Ammon's horn (tissue), 1 donor: ENCODE data around the gene SSR2.
"Not testable (repeated sequence)": the region's sequence is repeated elsewhere in the genome, so short reads cannot be mapped to it uniquely, and the experiment has no call there.

Experiments
- DNase-seq: peaks from one replicate; pipeline ENCODE4 v3.0.0-alpha.2; 2016; ENCODE audit warnings: low spot score

SSR2 gene

DNA sequence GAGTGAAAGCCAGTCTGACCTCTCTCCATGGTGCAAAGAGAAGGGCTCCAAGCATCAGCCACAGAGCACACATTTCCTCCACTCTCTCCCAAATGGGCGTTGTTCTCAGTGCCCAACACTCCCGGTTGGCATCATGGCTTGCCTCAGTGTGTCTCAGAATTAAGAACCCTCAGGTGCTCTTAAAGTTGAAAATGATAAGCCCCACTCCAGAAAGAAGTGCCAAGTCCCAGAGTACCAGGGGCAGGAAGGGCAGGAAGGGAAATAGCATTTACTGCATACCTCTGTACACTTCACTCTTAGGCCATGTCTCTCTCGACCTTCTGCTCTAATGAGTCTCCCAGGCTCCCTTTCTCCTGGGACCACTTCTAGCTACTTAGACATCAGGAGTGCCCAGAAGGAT, 27.2 kb downstream of the SSR2 start:
- DNase-seq = no peak

- no peak for DNase-seq
These were observed 30.6 kb downstream of the SSR2 start for GRCh38 chr1:155990005-155990739.

GRCh38 chr1:155989242-155990004, 31.3 kb downstream of the SSR2 start:
- peak; percentile 88 for DNase-seq

DNA sequence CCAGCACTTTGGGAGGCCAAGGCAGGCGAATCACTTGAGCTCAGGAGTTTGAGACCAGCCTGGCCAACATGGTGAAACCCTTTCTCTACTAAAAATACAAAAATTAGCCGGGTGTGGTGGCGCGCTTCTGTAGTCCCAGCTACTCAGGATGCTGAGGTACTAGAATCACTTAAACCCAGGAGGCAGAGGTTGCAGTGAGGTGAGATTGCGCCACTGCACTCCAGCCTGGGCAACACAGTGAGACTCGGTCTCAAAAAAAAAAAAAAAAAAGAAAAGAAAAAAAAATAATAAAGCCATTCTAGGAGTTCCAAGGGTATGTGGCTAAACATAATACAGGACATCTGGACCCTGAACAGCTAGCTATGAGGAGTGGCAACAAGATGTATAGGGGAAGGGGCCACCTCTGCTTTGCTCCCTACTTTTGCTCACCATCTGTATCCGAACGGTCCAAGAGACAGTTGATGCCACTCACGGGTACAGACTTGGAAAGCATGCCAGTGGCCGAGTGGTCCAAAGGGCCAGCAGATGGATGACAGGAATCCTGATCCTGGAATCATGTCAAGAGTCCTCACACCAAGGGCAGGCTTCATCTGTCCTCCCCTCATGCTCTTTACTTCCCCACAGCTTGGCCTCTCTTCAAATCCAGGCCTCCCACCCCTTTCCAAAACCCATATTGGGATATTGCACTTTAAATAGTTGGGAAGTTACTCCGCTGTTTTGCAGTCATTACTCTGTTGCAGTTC, 35.7 kb downstream of the SSR2 start:
- DNase-seq = not testable (repeated sequence)

DNA sequence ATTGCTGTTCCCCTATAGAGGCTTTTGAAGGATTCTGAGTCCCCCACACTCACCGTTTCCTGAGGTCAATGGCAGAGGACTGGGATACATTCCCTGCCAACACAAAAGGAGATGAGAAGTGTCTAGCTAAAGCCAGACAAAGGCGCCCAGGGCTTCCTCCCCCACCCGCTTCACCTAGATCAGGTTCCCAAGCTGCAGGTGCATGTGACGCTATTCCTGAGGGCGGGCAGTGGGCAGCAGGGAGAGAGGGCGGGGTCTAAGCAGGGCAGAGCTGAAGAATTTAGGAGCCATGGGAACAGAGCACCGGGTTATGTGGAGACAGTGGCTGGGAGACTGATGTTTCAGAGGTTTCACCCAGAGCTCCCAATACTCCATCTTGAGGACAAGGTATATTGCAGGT, 36.4 kb downstream of the SSR2 start:
- DNase-seq = no peak

DNA sequence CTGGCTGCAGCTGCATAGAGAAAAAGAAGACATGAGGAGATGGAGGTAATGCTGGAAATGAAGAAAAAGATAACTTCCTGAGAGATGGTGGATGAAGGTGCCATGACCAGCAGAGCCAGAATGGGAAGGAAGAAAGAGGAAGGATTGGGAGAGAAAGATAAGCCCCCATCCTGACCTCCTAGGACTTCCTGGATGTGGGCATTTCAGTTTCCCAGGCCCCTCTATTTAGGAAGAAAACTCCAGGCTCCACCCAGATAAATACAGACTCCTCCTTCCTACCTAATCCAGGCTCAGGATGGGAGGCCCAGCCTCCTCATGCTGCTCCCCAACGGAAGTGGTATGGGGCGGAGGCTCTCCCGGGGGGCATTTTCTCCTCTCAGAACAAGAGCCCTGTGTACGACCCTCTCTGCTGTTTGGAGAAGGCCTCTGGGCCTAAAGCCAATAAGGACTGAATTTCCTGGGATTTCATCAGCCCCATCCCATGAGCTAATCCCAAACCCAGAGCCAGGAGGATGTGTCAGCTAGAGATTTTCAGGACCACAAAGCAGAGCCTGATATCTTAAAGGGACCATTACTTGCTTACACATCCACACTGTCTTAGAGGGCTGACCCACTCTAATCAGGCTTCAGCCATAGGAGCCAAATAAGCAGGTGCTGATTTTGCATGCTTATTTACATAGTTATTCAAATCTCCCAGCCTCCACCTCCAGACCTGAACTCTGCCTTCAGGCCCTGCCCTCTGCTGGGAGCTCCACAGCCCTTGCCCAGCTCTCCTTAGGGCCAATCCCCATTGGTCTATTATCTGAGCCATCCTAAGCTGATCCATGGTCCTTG, 37.3 kb downstream of the SSR2 start:
- DNase-seq = no peak

DNA sequence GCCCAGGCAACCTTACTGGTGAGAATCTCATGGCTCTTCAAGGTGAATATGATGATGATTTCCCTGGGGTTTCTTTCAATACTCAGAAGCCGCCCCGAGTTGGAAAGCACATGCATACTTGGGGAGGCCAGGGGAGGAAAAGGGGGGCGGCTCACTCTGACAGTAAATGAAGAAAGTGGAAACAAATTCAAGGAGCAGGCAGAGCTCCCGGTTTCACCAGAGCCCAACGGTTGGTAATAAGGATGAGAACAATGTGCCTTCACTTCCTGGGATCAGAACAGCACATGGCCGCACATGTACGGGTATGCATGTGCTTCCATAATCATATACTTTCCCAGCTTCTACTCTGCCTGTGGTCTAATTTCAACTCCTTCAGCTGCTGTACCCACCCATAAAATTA, 38.6 kb downstream of the SSR2 start:
- no peak for DNase-seq

DNA sequence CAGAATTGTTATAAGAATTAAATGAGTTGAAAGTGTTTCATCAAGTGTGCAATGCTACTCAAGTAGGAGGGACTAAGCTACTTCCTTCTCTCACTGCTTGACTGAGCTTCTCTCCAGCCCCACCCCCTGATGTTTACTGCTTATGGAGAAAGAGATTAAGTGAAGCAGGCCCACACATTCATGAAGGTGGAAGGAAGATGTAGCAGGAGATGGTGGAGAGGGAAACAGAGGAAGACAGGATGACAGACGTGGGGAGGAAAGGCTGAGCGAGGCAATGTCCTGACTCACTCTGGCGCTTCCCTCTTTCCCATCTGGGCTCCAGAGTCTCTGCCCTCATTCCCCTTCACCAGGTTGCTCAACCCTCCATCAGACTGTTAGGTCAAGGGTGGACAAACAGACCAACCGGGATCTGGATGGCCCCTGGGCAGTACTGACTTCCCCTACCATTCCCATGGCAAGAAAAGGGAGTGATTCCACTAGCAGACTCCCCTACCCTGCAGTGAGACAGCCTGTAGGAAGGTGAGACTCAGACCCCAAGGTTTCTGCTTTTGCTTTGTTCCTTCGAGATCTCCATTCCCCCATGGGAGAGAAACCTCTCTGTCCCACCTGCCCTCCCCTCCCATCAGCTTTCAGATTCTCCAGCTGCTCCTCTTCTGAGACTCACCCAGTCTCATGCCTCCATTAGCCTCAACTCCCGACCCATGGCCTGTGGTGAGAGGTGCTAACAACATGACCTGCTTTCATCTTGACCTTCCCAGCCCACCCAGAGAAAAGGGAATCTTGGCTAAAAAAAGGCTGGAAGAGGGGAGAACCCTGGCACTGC, 39.3 kb downstream of the SSR2 start:
- no peak for DNase-seq

- DNase-seq = no peak
These were observed 41.0 kb downstream of the SSR2 start for GRCh38 chr1:155979597-155980343.

DNA sequence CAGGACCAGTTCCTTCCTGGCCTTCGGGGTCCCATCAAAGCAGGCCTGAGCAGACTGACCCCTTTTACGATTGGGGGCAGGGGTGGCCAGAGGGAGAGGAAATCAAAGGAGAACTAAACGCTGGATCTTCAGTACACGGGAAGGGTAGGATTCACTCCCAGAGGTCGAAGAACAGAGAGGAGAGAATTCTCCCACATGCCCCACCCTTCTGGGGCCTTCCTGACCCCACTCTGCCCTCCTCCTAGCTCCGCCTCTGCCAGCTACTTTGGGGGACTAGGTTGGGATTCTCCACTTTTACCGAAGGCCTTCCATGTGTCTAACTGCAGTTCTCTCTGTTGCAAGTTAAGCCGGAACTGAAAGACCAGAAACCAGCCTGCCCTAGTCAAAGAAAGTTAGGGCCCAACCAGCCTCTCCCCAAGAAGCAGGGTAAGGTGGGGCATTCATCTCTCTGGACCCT, 41.8 kb downstream of the SSR2 start:
- no peak for DNase-seq

DNA sequence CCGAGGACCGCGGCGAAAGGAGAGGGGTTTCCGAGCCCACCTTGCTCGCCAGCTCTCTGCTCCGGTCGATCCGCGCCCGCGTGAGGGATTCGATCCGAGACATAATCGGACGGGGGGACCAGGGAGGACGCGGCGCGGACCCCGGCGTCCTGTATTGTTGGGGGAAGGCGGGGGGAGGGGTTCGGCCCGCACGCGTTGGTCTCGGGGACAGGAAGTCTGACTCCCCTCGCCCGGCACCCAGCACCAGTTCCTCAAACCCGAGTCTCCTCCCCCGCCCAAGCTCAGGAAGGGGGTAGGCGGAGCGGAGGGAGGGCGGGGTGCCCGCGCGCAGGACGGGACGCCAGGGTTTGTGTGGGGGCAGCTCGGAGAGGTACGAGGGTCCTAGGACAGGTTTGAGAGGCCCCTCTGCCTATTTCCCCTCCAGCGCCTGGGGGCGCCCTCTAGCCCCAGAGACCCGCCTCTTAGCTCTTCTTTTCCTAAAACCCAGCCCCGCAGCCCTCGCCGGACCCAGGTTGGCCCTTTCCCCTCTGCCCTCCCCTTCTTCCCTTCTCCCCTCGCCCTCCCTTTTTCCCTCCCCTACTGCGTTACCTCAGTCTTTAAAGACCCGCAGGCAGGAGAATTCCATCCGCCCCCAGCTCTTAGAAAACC, 42.3 kb downstream of the SSR2 start, which contains the start of gene ARHGEF2:
TSS of gene ARHGEF2 (minus strand) at position 223 of the 648 bp plus-strand sequence. CDS start at position 103, 120 bp downstream.
- DNase-seq = peak; percentile 84

- peak; percentile 62 for DNase-seq
These were observed 42.9 kb downstream of the SSR2 start for GRCh38 chr1:155977690-155978324.

GRCh38 chr1:155976913-155977689, 43.6 kb downstream of the SSR2 start:
- DNase-seq = no peak

DNA sequence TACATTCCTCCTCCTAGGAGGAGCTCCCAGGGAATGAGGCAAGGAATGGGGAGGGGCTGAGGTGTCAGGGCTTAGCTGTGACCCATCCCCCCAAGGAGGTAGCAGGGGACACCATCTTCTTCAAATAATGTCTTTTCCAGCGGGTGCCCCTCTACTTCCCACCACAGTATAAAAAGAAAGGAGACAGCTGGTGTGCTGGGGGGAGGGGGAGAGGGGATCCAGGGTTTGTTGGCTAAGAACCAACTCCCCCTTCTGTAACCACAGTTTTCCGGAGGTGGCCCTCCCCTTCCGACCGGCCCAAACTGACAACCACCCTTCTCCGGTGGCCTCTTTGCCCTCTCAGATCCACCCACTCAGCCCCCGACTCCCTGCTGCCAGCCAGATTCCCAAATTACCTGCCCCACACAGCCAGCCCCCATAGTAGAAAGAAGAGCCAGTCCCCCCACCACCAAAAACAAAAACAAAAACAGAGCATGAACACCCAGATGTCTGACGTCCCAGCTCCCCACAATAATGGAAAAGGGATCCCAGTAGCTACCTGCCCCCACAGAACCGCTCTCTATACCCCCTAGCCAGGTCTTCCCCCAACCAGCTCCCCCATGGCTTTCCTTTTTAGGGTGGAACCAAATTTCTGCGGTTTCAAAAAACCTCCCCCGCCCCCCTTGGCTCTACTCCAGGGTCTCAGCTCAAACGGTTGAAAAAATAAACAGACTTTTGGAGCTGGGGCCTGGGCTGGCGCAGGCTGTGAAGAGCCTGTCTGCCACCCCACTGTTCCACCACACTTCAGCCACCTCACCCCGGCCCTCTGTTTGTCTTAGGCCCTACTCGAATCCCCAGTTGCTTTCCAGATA, 44.5 kb downstream of the SSR2 start:
- DNase-seq = no peak

DNA sequence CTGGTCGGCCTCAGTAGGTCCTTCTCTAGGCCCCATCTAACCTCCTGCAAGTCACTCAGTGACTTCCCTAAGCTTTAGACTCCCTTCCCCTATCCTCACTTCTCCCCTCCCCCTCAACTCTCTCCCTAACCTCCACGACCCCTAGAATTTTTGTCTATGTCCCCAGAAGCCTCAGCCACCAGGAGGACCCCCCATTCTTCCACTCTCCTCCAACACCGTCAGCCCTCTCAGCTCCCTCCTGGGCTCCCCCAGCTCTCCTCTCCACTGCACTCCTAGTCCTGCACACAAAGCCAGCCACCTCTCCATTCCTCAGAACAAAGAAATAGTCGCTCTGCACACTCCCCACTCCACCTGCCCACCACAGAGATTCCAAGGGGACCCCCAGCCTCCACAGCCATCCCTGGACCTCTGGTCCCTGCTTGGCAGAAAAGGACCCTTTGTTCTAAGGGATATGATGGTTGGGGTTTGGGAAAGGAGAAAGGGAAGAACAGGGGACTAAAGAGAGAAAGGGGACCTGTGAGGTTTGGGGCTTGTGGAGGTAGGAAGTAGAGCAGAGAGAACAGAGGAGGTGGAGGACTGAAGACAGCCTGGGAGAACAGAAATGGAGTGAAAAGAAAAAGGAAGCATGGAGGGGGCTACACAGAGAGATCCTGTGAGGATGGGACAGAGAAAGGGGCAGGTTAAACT, 45.2 kb downstream of the SSR2 start:
- DNase-seq = no peak
